NCI-H69 (cell line): ENCODE data around the gene GREM2.
A peak's percentile ranks its signal among the peaks of the same experiment; 100 is the strongest.

ENCODE experiments used
- DNase-seq: peaks from one replicate; lab custom pipeline; 2025; lab: John Stamatoyannopoulos, UW

The GREM2 gene

DNA sequence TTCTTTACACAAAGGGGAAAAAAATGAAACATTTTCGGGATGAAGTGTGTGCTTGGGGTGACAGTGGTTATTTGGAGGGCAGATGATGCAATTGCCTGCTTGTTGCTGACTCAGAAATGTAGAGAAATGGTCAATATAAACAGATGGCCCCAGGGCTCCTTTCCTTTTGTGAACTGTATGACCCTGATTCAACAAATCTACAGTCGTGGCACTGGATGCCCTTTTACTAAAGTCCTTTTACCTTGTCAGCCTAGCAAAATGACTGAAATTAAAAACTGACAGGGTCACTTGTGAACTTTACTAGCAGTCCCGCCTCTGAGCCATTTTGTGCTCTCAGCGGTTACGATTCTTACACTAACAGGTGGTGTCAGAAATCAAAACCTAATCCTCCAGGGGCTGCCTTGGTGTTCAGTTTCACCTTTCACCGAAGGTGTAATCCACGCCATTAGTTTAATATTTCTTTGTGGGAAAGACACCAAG, 49.8 kb downstream of the GREM2 start:
- DNase-seq = peak; percentile 86

DNA sequence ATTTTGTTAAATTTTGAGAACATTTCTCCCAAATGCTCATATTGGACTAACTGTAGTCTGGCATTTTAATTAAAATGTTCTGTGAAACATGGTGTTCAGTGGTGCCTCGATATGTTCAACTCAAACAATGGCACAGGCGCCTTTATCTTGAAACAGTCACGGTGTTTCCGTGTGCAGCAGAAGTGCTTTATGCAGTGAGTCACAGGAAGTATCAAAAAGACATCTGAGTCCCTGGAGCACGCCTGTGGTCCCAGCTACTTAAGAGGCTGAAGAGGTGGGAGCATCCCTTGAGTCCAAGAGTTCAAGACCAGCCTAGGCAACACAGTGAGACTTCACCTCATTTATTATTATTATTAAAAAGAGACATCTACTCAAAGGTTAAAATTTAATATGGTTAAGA, 52.2 kb downstream of the GREM2 start:
- DNase-seq = no peak

DNA sequence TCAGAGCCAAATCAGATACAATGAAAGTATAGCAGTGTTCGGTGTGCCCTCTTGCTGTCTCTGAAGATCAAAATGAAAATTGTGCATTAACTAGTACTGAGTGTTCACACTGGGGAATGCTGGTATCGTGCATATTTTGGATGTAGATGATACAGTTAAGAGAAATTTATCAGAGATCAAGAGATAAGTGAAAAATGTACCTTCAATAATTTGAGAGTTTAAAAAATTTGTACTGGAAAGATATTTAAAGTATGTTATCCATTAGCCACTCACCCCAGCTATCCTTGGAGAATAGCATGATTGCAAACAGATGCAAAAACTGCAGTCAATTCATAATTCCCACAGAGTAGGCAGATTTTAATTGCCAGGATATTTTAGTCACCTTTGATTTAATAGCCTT, 56.4 kb downstream of the GREM2 start:
- DNase-seq = no peak

DNA sequence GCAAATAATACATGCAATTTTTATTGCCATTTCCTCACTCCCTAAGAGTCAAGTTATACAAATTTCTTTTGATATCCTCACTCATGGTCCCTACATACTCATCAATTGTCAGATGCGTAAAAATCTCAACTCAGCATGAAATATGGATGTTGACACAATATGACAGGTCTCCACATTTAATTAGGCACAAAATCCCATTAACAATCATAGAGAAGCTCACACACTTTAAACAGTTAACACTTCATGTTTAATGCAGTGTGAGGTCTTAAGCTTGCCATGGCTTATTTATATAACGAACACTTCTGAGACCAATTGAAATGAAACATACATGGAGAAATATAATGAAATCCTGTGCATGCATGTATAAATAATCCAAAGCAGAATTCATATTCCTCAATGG, 58.6 kb downstream of the GREM2 start:
- no peak for DNase-seq

DNA sequence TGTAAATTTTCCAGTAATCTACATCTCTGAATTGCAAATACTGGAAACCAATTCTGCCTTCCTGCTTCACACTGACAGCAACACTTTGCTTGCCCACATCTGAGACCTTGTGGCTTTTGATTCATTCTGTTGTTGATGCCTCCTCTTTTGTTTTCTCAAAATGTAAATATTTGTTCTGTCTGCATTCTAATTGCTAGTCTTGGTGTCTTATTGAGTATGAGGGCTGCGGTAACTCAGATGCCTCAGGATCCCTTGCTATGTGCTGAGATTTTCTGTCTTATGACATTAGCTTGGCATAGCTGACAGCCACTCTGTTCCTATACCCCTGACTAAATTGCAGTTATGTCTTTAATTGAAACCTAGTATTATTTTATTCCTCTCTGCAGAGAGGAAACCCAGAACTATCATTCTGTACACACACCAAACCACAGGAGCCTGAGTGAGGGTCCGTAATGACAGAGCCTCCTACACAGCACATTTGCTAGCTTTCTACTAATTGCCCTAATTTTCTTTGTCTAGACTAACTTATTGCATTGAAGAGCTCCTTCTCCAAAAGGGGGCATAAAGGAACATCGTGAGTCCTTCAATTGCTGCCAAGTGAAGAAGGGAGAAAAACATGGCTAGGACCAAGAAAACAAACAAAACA, 72.1 kb downstream of the GREM2 start:
- DNase-seq = peak; percentile 91

DNA sequence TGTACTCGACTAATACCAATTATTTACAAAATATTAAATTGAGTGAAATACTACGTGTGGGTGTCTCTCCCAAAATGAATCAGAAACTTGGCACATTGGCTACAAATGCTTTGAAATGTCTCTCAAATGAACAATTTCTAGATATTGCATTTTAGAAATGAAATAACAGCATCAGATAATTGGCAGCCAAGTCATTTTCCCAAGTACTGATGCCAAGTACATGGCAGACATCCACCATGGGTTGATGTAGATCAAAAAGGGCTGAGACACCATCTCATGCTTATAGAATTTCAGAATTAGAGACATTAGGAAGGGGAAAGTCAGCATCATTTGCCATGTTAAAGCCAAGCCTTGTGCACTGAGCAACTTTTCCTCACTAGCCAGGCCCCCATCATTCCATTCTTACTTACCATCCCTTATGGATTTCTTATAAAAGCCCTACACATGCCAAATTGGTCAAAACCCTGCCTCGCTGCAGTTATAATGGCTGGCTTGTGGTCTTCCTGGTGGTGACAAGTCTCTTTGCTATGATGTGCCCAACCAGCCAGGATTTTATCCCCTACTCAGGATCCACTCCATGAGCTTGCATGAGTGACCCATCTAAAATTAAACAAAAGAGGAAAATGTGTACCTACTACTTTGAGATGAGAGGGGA, 73.1 kb downstream of the GREM2 start:
- no peak for DNase-seq

DNA sequence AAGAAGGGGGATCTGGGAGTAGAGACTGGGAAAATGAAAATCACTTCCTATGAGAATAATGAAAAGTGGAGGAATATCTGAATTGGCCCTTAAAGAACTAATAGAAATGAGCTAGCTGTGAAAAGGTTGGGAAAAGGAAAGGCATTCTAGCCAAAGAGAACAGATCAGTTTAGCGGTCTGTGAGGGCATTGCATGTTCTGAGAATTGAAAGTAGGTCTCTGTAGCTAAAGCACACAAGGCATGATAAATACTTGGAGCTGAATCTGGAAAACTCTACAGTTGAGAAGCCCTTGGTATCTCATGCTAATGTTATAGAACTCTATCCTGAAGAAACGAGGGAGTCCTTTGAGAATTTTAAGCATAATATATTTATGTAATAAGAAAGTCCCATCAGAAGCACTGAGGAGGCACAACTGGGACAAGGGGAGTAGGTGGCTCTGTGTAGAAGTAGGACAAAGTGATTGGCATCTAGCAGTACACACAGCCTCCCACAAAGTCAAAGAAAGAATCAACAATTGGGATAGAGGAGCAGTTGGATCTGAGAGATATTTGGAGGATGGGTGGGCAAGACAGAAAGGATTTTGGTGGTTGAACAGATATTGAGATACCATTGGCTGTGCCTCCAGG, 78.7 kb downstream of the GREM2 start:
- DNase-seq = no peak

DNA sequence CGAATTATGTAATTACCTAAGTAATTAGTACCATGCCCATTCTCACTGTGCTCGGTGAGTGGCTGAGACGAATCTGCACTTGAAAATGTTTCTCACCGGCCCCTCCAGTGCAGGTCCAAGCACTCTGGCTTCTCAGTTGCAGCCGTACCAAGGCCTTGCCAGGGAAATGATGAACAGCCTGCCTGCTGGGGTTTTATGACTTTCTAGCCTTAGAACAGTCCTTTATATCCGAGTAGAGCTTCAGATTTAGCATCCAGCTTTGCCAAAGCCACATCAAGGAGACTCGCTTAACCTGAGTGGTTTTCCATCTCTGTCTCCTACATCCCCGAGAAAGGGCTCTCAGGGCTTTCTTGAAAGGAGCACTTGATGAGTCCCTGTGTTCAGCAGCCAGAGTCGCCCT, 83.4 kb downstream of the GREM2 start:
- peak; percentile 65 for DNase-seq

DNA sequence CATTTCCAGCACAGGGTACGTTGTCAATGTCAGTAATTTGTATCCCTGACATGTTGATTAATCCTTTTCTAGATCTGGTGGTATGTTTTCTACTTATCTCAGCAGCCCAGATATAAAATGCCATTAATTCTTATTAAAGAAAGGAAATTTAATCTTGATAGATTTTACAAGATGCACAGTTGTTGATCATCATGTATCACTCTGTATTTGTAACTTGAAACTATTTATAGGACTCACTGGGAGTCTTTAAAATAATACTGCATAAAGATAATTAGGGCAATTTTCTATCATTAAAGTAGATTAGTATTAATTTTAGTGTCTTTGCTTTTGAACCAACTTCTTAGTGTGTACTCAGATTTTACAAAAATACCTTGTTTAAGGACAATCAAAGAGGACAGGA, 84.9 kb downstream of the GREM2 start:
- peak; percentile 69 for DNase-seq

DNA sequence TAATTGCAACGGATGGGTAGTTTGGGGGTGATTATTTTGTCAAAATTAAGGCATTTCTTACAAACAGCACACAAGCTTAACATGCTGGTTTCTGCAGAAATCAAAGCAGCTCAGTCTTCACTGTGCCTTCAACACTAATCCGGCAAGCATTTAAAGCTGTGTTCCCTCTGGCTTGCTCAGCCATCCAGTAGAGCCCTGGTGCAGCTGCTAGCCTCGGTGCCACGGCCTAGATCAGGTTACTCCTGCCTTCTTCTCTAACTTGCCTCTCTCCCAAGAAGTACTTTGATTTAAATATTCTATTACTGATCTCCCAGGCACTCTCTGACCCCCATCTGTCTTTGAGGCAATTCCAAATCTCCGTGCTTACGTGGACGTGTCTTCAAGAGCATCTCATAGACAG, 85.6 kb downstream of the GREM2 start:
- peak; percentile 70 for DNase-seq

DNA sequence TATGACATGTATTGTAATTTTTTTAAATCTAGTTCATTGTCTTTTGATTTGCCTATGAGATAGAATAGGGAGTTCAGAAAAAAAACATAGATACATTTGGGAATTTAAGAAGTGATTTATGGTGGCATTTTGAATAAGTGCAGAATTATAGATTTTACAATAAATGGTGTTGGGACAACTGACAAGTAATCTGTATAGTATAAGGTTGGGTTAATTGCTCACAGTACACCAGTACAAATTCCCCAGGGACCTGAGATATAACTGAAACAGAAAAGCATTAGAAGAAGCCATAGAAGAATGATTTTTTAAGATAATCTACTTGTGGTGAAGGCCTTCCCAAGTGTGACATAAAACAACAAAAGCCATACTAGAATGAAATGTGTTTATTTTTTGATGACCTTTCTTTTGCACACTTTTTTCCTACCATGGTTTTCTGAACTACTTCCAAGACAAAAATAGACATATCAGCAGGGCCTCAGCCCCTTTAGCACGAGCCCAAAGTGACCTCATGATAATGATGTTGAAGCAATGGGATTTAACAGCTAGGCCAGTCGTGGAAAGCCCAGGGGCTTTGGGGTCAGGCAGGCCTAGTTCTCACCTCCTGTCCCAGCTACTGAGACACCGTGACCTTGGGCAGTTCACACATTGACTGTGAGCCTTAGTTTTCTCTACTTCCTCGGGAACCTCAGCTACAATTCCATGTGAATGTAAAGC, 87.4 kb downstream of the GREM2 start:
- peak; percentile 49 for DNase-seq

DNA sequence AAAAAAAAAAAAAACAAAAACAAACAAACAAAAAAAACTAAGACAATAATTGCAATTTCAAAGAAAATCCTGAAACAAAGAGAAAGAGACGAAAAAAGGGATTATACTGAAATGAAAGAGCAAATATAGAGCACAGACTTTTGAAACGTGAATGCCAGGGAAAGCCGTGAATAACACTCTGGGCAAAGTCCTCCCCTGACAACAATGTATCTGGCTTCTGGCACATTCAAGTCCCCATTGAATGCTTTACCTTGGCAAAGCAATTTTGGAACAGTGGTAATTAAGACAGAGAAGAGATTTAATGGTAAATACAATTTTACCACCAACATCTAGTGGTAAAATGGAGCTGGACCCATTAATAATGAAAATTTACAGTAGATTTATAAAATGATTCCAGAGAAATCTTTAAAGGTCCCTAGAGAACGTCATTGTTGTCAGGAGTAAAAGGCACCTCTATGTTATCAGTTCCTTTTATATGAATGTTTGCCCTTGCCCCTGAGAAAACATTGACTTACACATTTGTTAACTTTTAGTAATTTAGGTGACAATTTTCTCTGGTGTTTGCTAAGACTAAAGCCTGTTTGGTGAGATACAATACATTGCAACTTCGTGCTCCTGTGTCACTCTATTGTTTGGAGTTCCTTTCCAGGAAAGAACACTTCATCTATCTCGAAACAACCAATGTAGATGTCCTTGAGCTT, 89.7 kb downstream of the GREM2 start:
- DNase-seq = peak; percentile 82

DNA sequence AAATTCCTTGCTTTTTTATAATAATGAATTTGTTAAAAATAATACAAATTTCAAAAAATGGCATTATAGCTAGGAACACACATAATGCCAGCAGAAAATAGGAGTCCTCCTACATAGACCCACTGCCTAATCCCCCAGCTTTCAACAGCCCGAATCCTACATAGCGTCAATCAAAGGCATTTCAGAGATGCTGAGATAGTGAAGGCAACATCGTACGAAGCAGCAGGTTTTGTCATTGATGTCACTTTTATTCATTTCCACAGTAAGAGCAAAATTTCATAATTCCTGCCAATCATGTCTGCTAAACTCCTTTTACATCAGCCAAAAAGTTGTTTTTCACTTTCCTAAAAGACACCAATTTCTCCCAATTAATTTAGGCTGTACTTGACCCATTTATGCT, 94.1 kb downstream of the GREM2 start:
- DNase-seq = no peak

DNA sequence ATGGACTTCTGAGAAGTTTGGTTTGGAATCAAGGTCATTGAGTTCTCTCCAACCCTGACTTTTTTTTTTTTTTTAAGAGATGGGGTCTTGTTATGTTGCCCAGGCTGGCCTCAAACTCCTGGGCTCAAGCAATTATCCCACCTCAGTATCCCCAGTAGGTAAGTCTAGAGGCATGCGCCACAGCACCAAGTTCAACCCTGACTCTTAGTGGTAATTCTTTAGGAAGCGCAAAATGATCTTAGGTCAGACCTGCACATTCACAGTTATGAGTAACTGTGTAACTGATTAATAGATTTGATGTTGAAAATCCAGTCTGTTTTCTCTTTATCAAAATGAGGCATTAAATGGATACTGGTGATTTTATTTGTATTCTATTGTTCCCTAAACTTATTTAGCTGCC, 95.9 kb downstream of the GREM2 start:
- no peak for DNase-seq

DNA sequence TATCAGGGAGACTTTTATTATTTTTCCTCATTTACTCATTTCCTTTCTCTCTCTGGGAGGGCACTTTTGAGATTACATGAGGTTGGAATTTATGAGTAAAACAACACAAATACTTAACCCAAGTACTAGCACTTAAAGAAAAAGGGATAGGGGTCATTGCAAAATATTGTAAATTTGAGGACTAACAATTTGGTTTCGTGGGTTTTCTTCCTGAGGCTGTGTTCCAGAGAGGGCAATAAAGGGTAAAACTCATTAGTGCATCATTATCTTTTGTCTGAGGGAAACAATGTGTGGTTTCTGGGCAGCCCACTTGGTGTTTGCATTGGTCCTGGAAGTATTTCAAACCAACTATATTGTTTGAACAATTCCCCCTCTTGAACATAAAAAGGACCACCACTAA, 96.5 kb downstream of the GREM2 start:
- peak; percentile 64 for DNase-seq

DNA sequence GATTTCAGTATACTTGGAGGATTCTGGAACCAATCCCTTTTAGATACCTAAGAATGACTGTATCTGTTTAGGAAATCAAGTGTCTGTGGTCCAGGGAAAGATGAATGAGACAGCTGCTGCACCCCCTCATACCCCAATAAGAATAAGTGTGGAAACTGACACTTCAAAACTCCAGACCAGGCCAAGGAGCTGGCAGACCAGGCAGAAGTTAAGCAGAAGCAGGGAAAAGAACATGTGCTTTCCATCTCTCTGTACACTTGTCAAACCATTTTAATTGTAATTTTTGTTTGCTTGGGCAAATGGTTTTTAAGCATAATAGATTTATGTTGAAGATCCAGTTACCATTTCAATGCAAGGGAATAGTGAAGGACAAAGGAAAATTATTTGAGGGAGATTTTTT, 100.2 kb downstream of the GREM2 start:
- no peak for DNase-seq

DNA sequence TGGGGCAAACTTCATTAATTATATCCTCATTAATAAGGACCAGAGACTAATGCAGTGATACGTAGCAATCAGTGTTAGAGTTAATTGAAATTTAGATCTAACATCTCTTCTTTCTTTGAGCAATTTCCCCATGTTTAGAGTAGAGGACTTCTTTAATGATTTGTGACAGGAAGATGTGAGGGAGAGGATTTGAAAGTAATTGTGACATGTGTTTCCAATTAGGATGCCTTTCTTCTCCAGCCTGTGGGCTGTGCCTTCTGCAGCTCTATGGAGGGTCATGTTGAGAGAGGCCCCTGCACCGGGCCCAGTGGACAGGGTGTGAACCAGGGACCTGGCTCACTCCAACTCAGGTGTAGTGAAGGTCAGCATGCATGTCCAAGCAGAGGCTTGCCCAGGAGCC, 103.0 kb downstream of the GREM2 start:
- DNase-seq = peak; percentile 27

DNA sequence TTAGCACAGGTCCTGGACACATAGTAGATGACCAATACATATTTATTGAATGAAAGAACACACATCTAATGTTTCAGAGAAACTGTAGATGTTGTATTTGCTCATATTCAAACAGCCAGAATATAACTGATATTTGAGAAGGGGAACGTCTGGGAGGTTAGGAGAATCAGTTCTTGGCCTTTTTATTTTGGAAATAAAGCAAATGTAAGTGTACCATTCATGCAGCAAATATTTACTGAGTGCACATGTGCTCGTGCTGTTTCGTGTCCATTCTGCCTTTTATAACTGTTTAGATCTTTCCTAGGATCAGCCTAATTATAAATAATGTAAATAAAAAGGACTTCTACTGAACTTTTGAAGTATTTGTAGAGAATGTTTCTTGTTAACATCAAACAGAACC, 103.8 kb downstream of the GREM2 start:
- DNase-seq = no peak

DNA sequence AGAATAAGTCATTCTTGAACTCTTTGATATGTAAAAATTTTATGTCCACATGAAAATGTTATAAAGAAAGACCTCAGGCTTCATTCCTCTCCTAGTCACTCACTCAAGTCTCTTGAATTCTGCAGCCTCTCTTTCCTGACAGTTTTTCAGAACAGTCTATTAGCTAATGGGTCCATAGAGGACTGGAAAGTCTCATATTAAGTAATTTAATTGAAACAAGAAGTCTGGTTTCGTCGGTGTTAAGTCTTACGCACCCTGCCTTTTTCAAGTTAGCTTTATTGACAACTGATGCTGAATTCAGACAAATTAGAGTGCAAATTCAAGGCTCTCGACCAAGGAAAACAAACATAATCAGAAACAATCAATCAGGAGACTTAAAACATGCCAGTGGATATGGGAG, 105.8 kb downstream of the GREM2 start:
- no peak for DNase-seq

DNA sequence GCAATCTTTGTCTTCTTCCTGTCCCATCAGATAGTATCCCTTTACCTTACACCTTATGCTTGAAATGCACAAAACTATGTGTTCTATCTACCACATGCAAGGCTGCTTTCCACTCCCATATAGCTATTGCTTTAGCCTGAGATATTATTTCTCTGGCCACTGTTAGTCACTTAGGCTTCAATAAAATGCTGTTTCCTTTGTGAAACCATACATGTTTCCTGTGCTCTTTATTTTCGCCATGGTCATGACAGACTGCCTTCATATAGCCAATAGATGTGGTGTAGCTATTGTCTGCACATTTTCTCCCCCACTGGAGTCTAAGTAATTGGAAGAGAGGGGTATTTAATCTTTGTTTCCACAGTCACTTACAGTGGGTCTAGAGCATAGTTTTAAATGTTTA, 108.4 kb downstream of the GREM2 start:
- no peak for DNase-seq

DNA sequence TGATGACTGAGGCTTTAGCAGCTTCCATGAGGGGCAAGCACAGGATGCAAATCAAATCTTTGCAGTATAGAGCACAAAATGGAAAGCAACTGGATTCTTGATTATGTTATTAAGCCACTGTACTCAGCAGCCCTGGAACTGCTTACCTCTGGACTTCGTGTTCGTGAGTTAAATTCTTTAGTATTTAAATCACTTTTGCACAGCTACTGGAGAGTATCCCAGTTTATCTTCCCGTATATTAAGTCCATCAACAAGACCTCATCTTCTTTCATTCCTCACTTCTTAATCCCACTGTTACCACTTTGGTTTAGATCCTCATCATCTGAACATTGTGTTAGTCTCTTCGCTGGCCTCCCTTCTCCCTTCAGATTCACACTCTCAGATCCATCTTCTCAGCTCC, 108.9 kb downstream of the GREM2 start:
- DNase-seq = no peak

DNA sequence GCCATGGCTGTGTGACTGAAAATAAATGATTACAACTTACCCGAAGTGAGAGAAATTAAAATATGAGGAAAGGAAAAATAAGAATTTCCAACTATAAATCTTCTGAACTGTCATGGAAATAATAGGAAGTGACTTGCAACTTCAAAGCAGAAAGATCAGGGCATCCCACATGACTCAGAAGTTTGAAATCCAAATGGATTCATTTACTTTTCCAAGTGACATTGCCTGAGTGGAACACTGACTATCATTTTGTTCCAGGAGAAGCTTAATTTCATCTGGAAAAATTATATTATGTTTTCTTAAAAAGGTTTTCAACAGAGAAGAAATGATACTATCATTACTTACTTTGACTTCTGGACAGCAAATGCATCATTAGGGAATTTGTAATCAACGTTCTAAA, 110.8 kb downstream of the GREM2 start:
- DNase-seq = no peak
